Panc1 (cell line): ENCODE data around the gene STRIP1. TPM values are rescaled to one million over a fixed set of nuclear protein-coding genes. Genes with fewer than 3 reads are reported as not detected.

Experiments
- ATAC-seq: fragments of 200-7000 bp; cut with Tn5 transposase; 2 replicates; pipeline ENCODE4 v1.9.1; 2020; ENCODE audit warnings: mild to moderate bottlenecking, moderate library complexity
- BruUV-seq: library from RNA; stranded (reverse); fragments of 400-500 nt; replicated peaks from 2 replicates; lab custom pipeline; 2021; lab: Mats Ljungman, UMichigan
- CTCF ChIA-PET: fragments of 300-600 bp; sonication (Branson Sonifier 250); formaldehyde crosslinking; loops from one replicate; lab custom pipeline; 2022; ENCODE audit warnings: antibody characterized with exemption; lab: Charles Lee
- POLR2A ChIA-PET: fragments of 300-600 bp; sonication (Branson Sonifier 250); formaldehyde crosslinking; loops from one replicate; lab custom pipeline; 2022; ENCODE audit warnings: antibody characterized with exemption; lab: Charles Lee
- DNase-seq: peaks from one replicate; pipeline ENCODE4 v3.0.0-alpha.2; 2010; ENCODE audit warnings: low read depth, low spot score
- H3K27ac ChIP-seq: 2 replicates; pipeline ENCODE4 v1.5.1; 2011; ENCODE audit warnings: mild to moderate bottlenecking, low read length, inconsistent platforms
- H3K27me3 ChIP-seq: fragments of 200-500 bp; sonication (Bioruptor generic); 2 replicates; pipeline ENCODE4 v1.6.0; 2014; ENCODE audit warnings: low read length, inconsistent platforms; ENCODE audit not compliant: control insufficient read depth, insufficient read depth
- H3K36me3 ChIP-seq: fragments of 200-500 bp; sonication (Bioruptor generic); 2 replicates; pipeline ENCODE4 v1.5.1; 2014; ENCODE audit warnings: inconsistent platforms, mild to moderate bottlenecking, low read length, moderate library complexity; ENCODE audit not compliant: control insufficient read depth, insufficient read depth
- H3K4me1 ChIP-seq: 2 replicates; pipeline ENCODE4 v1.5.1; 2011; ENCODE audit warnings: inconsistent platforms, mild to moderate bottlenecking, low read length, moderate library complexity; ENCODE audit not compliant: control insufficient read depth, insufficient read depth
- H3K4me3 ChIP-seq, 2 experiments: 2 replicates each; pipeline ENCODE4 v1.5.1; 2011 to 2012; ENCODE audit warnings: low read depth in 2 of 2, low read length in 2 of 2, mild to moderate bottlenecking in 2 of 2, inconsistent platforms in 1 of 2, moderate library complexity in 1 of 2
- H3K9me3 ChIP-seq: fragments of 200-500 bp; sonication (Bioruptor generic); 2 replicates; pipeline ENCODE4 v1.5.1; 2014; ENCODE audit warnings: low read depth, mild to moderate bottlenecking, inconsistent platforms, low read length, moderate library complexity; ENCODE audit not compliant: control insufficient read depth, insufficient read depth
- CTCF ChIP-seq: fragments of 450-650 bp; IDR thresholded peaks from 2 replicates; pipeline ENCODE4 v1.5.1; 2017; ENCODE audit warnings: mild to moderate bottlenecking
- POLR2AphosphoS5 ChIP-seq: IDR thresholded peaks from 2 replicates; pipeline ENCODE4 v1.6.1; 2012; ENCODE audit warnings: mild to moderate bottlenecking, low read depth, low read length, moderate library complexity
- SIN3A ChIP-seq: IDR thresholded peaks from 2 replicates; pipeline ENCODE4 v1.6.1; 2012; ENCODE audit warnings: low read depth, mild to moderate bottlenecking, low read length, moderate library complexity, borderline replicate concordance; ENCODE audit not compliant: insufficient read depth
- TCF7L2 ChIP-seq: IDR thresholded peaks from 2 replicates; pipeline ENCODE4 v1.6.1; 2011; ENCODE audit warnings: mild to moderate bottlenecking, low read depth, low read length, inconsistent platforms
- in situ Hi-C: cut with HindIII; loops from 2 replicates; pipeline ENCODE4 v1.10.0; 2016; ENCODE audit warnings: low sequenced_read_pairs, low pct_unique_long_range_greater_than_20kb
- intact Hi-C: fragments of 100-400 bp; cut with micrococcal nuclease; formaldehyde crosslinking; loops from one replicate; pipeline ENCODE4 v1.10.0; 2022; ENCODE audit not compliant: unreplicated experiment
- total RNA-seq: library from RNA; stranded (reverse); gene quantifications from one replicate; pipeline ENCODE4 v1.2.1, GENCODE V29; 2021; ENCODE audit not compliant: unreplicated experiment
- TF ChIP-seq, protein P1 (sequence below), 2 experiments: IDR thresholded peaks; 2 replicates each; pipeline ENCODE4 v1.6.1; 2011 to 2012; ENCODE audit warnings: low read depth in 2 of 2, control low read depth in 1 of 2, low read length in 1 of 2, mild to moderate bottlenecking in 1 of 2, moderate library complexity in 1 of 2; ENCODE audit not compliant: insufficient read depth in 1 of 2

Gene STRIP1
- total RNA-seq, 1 experiment from 2014 or later: 26.1 TPM

DNA sequence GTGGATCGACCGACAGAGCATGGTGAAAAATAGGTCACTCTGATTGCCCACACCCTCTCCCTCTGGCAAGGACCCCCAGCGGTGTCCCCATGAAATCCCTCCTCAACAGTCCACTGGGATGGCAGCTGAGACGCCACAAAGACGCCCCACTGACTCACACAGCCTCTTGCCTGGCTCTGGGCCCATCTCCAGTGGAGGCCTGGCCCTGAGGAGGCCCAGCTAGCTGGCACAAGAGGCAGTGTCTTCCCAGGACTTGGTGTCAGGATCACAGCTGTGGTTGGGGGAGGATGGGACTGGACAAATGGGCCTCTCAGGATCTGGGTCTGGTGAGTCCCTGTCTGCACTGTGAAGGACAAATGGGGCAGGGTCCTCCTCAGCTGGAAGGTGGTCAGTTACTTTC, 31.4 kb downstream of the STRIP1 start:
- ChIA-PET POLR2A (no interaction called here), CTCF (interaction anchor here (0.6 kb wide), 2 partner anchors 50 to 272 kb away, joined by 3 to 6 read pairs; no protein-coding TSS in a partner anchor)
- H3K27ac ChIP-seq: no peak overlapping the region
- H3K9me3 ChIP-seq: no peaks in the 10 kb centered on the region
- no TSS peak for BruUV-seq
- ATAC-seq: no peak
- in situ Hi-C loops (no loop called here), intact Hi-C loops (no loop called here)
- no peak overlapping the region for H3K4me3 ChIP-seq
- DNase-seq: no peak
- no peaks in the 10 kb centered on the region for H3K4me1 ChIP-seq
- no peaks in the 10 kb centered on the region for H3K36me3 ChIP-seq
- TF ChIP-seq CTCF: no peak
- TF ChIP-seq POLR2AphosphoS5: no peak
- TF ChIP-seq SIN3A: no peak
- TF ChIP-seq, protein P1, sequence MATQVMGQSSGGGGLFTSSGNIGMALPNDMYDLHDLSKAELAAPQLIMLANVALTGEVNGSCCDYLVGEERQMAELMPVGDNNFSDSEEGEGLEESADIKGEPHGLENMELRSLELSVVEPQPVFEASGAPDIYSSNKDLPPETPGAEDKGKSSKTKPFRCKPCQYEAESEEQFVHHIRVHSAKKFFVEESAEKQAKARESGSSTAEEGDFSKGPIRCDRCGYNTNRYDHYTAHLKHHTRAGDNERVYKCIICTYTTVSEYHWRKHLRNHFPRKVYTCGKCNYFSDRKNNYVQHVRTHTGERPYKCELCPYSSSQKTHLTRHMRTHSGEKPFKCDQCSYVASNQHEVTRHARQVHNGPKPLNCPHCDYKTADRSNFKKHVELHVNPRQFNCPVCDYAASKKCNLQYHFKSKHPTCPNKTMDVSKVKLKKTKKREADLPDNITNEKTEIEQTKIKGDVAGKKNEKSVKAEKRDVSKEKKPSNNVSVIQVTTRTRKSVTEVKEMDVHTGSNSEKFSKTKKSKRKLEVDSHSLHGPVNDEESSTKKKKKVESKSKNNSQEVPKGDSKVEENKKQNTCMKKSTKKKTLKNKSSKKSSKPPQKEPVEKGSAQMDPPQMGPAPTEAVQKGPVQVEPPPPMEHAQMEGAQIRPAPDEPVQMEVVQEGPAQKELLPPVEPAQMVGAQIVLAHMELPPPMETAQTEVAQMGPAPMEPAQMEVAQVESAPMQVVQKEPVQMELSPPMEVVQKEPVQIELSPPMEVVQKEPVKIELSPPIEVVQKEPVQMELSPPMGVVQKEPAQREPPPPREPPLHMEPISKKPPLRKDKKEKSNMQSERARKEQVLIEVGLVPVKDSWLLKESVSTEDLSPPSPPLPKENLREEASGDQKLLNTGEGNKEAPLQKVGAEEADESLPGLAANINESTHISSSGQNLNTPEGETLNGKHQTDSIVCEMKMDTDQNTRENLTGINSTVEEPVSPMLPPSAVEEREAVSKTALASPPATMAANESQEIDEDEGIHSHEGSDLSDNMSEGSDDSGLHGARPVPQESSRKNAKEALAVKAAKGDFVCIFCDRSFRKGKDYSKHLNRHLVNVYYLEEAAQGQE (IDR thresholded peaks at IDR 0.05; ENCODE audit: insufficient read depth in 1 of 2, low read depth in 2 of 2, low read length in 1 of 2): no peak
- no peak for TF ChIP-seq TCF7L2
- H3K27me3 ChIP-seq: no peaks in the 10 kb centered on the region

DNA sequence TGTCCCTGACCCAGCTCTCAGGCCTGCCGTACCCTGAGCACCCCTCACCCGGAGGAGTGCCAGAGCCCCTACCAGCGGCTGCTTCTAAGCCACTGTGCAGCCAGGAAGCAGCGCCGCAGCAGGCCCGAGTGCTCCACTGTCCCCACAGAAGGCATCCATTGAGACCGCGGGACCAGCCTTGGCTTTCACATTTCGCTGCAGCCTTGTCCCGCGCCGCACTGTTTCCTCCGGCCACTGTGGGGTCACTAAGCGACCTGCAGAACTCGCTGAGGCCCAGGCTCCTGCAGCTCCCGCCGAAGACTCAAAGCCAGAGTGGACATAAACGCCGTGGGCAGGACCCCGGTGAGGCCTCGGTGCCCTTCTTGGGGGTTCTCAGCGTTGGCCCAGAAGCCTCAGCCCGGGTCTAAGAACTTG, 33.1 kb downstream of the STRIP1 start:
- H3K9me3 ChIP-seq: no peaks in the 10 kb centered on the region
- no TSS peak for BruUV-seq
- intact Hi-C loops (no loop called here), in situ Hi-C loops (no loop called here)
- no peaks in the 10 kb centered on the region for H3K27me3 ChIP-seq
- POLR2A ChIA-PET: no interaction called here
- ATAC-seq (no peak; the same call in 1 of the 2 replicates), DNase-seq (no peak)
- H3K27ac ChIP-seq: no peak overlapping the region
- CTCF ChIA-PET: no interaction called here
- H3K4me3 ChIP-seq: no peak overlapping the region
- TF ChIP-seq TCF7L2: no peak
- TF ChIP-seq, protein P1 (IDR thresholded peaks at IDR 0.05; ENCODE audit: insufficient read depth in 1 of 2, low read depth in 2 of 2, low read length in 1 of 2): no peak
- TF ChIP-seq POLR2AphosphoS5: no peak
- no peak for TF ChIP-seq CTCF
- no peak for TF ChIP-seq SIN3A
- H3K36me3 ChIP-seq: no peaks in the 10 kb centered on the region
- no peaks in the 10 kb centered on the region for H3K4me1 ChIP-seq
